Testis (tissue), 3 donors: Measurements from ENCODE around the gene MAPRE3. TPM values are rescaled to one million over a fixed set of nuclear protein-coding genes. Genes with fewer than 3 reads are reported as not detected.

Experiments
- DNase-seq: peaks from one replicate; pipeline ENCODE4 v3.0.0-alpha.2; 2019
- H3K27ac ChIP-seq, 2 donors: fragments of 200-600 bp; sonication (generic); one replicate each; pipeline ENCODE4 v1.5.1; 2019
- H3K27me3 ChIP-seq: fragments of 200-600 bp; sonication (generic); one replicate; pipeline ENCODE4 v1.5.1; 2019
- H3K36me3 ChIP-seq: fragments of 200-600 bp; sonication (generic); one replicate; pipeline ENCODE4 v1.5.1; 2017; ENCODE audit warnings: low read depth; ENCODE audit errors: missing control alignments
- H3K4me1 ChIP-seq: fragments of 200-600 bp; sonication (generic); one replicate; pipeline ENCODE4 v1.5.1; 2019
- H3K4me3 ChIP-seq, 2 donors: fragments of 200-600 bp; sonication (generic); one replicate each; pipeline ENCODE4 v1.5.1; 2017 to 2019
- H3K9me3 ChIP-seq: fragments of 200-600 bp; sonication (generic); one replicate; pipeline ENCODE4 v1.5.1; 2017
- POLR2A ChIP-seq: fragments of 450-650 bp; IDR thresholded peaks from one replicate; pipeline ENCODE4 v1.6.1; 2017; ENCODE audit warnings: antibody characterized with exemption, mild to moderate bottlenecking, moderate library complexity
- WGBS, 2 donors: methylation state at CpG; one replicate each; pipeline ENCODE4 v1.1.5; 2018; 5-methylcytosine and 5-hydroxymethylcytosine counted together
- intact Hi-C: fragments of 100-400 bp; cut with DNase I; formaldehyde crosslinking; loops from one replicate; pipeline ENCODE4 v1.15.1; 2023; ENCODE audit warnings: low total_unique reads
- polyA plus RNA-seq: library from polyadenylated mRNA; stranded (reverse); fragments of 350-450 nt; fragmentation: Illumina TruSeq; extraction: RNeasy Lipid Tissue Mini Kit (QIAGEN cat#74804); gene quantifications from one replicate; pipeline ENCODE4 v1.2.3, GENCODE V29; 2014; ENCODE audit warnings: low read depth, low replicate concordance; ENCODE audit not compliant: insufficient read depth
- total RNA-seq, 2 donors: library from RNA; depleted of rRNA; stranded (reverse); fragments of >200 nt; gene quantifications; one replicate each; pipeline ENCODE4 v1.2.3, GENCODE V29; 2016
- TF ChIP-seq, protein P1 (sequence below), 3 experiments: fragments of 450-650 bp in 2 of 3; fragments of 200-600 bp in 1 of 3; sonication (generic) in 1 of 3; IDR thresholded peaks; one replicate each; pipeline ENCODE4 v1.5.1; 2016 to 2019; ENCODE audit warnings: antibody characterized with exemption in 3 of 3, mild to moderate bottlenecking in 2 of 3, moderate library complexity in 1 of 3

MAPRE3 gene
- total and polyA plus RNA-seq, 3 donors from 2014 or later = 31.4 to 112 (median 49.8) TPM

DNA sequence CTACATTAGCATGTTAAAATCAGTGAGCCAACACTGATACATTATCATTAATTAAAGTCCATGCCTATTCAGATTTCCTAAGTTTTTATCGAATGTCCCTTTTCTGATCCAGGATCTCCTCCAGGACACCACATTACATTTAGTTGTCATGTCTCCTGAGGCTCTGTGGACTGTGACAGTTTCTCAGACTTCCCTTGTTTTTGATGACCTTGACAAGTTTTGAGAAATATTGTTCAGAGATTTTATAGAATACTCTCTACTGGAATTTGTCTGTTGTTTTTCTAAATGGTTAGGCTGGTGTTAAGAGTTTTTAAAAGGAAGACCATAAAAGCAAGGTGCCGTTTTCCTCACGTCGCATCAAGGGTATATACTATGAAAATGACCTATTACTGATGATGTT is 16.3 kb upstream of the MAPRE3 start:
- Histone ChIP-seq H3K4me1 (no peaks in the 10 kb centered on the region), H3K27ac (no peak overlapping the region), H3K9me3 (no peaks in the 10 kb centered on the region), H3K4me3 (no peak overlapping the region), H3K36me3 (no peaks in the 10 kb centered on the region), H3K27me3 (no peaks in the 10 kb centered on the region)
- intact Hi-C loops = no loop called here
- DNase-seq = no peak
- WGBS, 2 donors = 90 to 91% methylated on average over 4 of the region's 4 CpGs
- TF ChIP-seq, protein P1, sequence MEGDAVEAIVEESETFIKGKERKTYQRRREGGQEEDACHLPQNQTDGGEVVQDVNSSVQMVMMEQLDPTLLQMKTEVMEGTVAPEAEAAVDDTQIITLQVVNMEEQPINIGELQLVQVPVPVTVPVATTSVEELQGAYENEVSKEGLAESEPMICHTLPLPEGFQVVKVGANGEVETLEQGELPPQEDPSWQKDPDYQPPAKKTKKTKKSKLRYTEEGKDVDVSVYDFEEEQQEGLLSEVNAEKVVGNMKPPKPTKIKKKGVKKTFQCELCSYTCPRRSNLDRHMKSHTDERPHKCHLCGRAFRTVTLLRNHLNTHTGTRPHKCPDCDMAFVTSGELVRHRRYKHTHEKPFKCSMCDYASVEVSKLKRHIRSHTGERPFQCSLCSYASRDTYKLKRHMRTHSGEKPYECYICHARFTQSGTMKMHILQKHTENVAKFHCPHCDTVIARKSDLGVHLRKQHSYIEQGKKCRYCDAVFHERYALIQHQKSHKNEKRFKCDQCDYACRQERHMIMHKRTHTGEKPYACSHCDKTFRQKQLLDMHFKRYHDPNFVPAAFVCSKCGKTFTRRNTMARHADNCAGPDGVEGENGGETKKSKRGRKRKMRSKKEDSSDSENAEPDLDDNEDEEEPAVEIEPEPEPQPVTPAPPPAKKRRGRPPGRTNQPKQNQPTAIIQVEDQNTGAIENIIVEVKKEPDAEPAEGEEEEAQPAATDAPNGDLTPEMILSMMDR (IDR thresholded peaks at IDR 0.05) = no peak
- TF ChIP-seq POLR2A = no peak

DNA sequence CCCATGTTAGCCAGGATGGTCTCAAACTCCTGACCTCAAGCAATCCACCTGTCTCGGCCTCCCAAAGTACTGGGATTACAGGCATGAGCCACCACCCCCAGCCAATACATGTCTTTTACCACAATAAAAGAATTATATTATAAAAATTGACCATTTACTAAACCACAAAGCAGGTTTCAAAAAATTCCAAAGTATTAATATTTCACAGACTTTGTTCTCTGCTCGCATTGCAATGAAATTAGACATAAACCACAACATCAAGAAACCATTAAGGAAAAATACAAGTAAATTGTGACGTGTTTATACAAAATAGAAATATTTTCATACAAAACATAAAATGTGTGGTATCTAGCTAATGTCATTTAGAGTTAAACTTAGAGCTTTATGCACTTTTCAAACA is 13.4 kb upstream of the MAPRE3 start:
- Histone ChIP-seq H3K36me3 (no peaks in the 10 kb centered on the region), H3K27ac (no peak overlapping the region), H3K9me3 (no peaks in the 10 kb centered on the region), H3K4me3 (no peak overlapping the region), H3K27me3 (no peaks in the 10 kb centered on the region), H3K4me1 (peaks cover 4% of the 10 kb centered on the region)
- whole genome bisulfite sequencing, 2 donors = 88 to 93% methylated on average over 3 of the region's 3 CpGs
- no peak for TF ChIP-seq POLR2A
- TF ChIP-seq, protein P1 (IDR thresholded peaks at IDR 0.05) = no peak
- no peak for DNase-seq
- intact Hi-C loops = no loop called here

- Histone ChIP-seq H3K27ac (no peak overlapping the region), H3K4me3 (no peak overlapping the region), H3K9me3 (no peaks in the 10 kb centered on the region), H3K27me3 (no peaks in the 10 kb centered on the region), H3K4me1 (peaks cover 4% of the 10 kb centered on the region), H3K36me3 (no peaks in the 10 kb centered on the region)
- TF ChIP-seq, protein P1 (IDR thresholded peaks at IDR 0.05) = no peak
- no peak for TF ChIP-seq POLR2A
- WGBS, 2 donors = 72 to 73% methylated on average over 3 of the region's 3 CpGs
- DNase-seq = no peak
- intact Hi-C loops = no loop called here
These were observed 12.9 kb upstream of the MAPRE3 start for GRCh38 chr2:26957534-26957933.

GRCh38 chr2:26959331-26959730 is 11.1 kb upstream of the MAPRE3 start:
- TF ChIP-seq, protein P1 (IDR thresholded peaks at IDR 0.05) = no peak
- TF ChIP-seq POLR2A = no peak
- Histone ChIP-seq H3K4me1 (peaks cover 4% of the 10 kb centered on the region), H3K27me3 (no peaks in the 10 kb centered on the region), H3K9me3 (no peaks in the 10 kb centered on the region), H3K36me3 (no peaks in the 10 kb centered on the region), H3K27ac (no peak overlapping the region), H3K4me3 (no peak overlapping the region)
- intact Hi-C loops = no loop called here
- 85 to 92% methylated on average over 2 of the region's 2 CpGs for WGBS, 2 donors
- DNase-seq = no peak

GRCh38 chr2:26964446-26965130 is 5.8 kb upstream of the MAPRE3 start:
- H3K27ac ChIP-seq = no peak overlapping the region
- no peaks in the 10 kb centered on the region for H3K36me3 ChIP-seq
- TF ChIP-seq POLR2A = no peak
- TF ChIP-seq, protein P1 (IDR thresholded peaks at IDR 0.05) = no peak
- intact Hi-C loops = loop anchor here (5.0 kb wide), 2 partner anchors 48 to 123 kb away; partner anchors contain the start of gene KHK
- H3K4me3 ChIP-seq = no peak overlapping the region
- H3K4me1 ChIP-seq = peaks cover 4% of the 10 kb centered on the region
- no peaks in the 10 kb centered on the region for H3K27me3 ChIP-seq
- H3K9me3 ChIP-seq = no peaks in the 10 kb centered on the region
- DNase-seq = no peak
- WGBS, 2 donors = 57 to 61% methylated on average over 3 of the region's 3 CpGs
